BLaER1 treated with 17β-estradiol and CSF1 and Interleukin-3, amounts not matched to agents 10 nM and 100 nM (cell line): ENCODE results near the gene RXRG.

Source experiments
- H3K27ac ChIP-seq, 11 experiments: shearing (Covaris generic); formaldehyde crosslinking; 2 replicates each; pipeline ENCODE4 v1.8.1; 2022
- H3K27me3 ChIP-seq, 11 experiments: shearing (Covaris generic); formaldehyde crosslinking; 2 replicates each; pipeline ENCODE4 v1.8.1; 2022
- H3K36me3 ChIP-seq, 11 experiments: shearing (Covaris generic); formaldehyde crosslinking; 2 replicates each; pipeline ENCODE4 v1.8.1; 2022
- H3K4me1 ChIP-seq, 10 experiments: shearing (Covaris generic); formaldehyde crosslinking; 2 replicates each; pipeline ENCODE4 v1.8.1; 2022
- H3K4me2 ChIP-seq, 11 experiments: shearing (Covaris generic); formaldehyde crosslinking; 2 replicates each; pipeline ENCODE4 v1.8.1; 2022
- H3K4me3 ChIP-seq, 10 experiments: shearing (Covaris generic); formaldehyde crosslinking; 2 replicates each; pipeline ENCODE4 v1.8.1; 2022
- H3K9ac ChIP-seq, 11 experiments: shearing (Covaris generic); formaldehyde crosslinking; 2 replicates each; pipeline ENCODE4 v1.8.1; 2022
- H3K9me3 ChIP-seq, 11 experiments: shearing (Covaris generic); formaldehyde crosslinking; replicated peaks in 1 of 11; 2 replicates each; pipeline ENCODE4 v1.8.1; 2022
- H4K20me1 ChIP-seq, 11 experiments: shearing (Covaris generic); formaldehyde crosslinking; 2 replicates each; pipeline ENCODE4 v1.8.1; 2022
- Cebpa-rat ChIP-seq, 11 experiments: shearing (Covaris generic); IDR thresholded peaks; 2 replicates each; pipeline ENCODE4 v1.8.1; 2022

RXRG gene

DNA sequence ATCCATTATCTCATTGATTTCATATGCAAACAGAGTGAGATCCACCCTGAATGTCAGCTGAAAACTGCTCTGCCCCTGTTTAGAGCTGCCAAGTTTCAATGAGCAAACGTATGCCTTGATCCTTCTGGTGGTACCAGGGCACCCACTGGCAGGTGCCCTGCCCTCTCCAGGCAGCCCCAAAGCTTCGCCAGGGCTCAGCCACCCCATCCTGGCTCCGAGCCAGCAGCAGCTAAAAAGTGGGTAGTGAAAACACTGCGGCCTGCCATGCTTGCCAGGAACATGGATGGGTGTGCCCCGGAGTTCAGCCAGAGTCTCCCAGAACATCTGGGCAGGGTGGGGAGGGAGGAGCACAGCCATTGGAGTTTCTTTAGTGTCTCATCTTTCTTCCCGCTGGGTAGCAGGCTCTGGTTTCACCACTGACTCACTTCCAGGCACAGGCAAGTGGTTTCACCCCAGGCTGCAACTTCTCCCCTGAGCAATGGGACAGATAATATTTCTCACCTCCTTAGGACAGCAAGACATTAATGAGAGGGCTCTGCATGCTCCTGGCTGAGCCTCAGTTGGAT, 80.3 kb downstream of the RXRG start:
- Histone ChIP-seq H4K20me1 (peaks cover 0 to 19% (median 0%) of the 10 kb centered on the region in 11 experiments; a peak in 4 of 22 replicates), H3K27ac (no peak overlapping the region), H3K9ac (no peak overlapping the region), H3K4me2 (peak overlapping the region in 5 of 11 experiments; percentile 4 to 31 (median 16); a peak in 5 of 22 replicates), H3K9me3 (no peaks in the 10 kb centered on the region), H3K36me3 (no peaks in the 10 kb centered on the region; a peak in 1 of 22 replicates), H3K4me3 (no peak overlapping the region), H3K27me3 (peaks cover 0 to 44% (median 0%) of the 10 kb centered on the region in 11 experiments; a peak in 9 of 22 replicates), H3K4me1 (peaks cover 0 to 27% (median 13%) of the 10 kb centered on the region in 10 experiments; a peak in 15 of 20 replicates)
- no peak for TF ChIP-seq Cebpa-rat (IDR thresholded peaks at IDR 0.05)

- H3K4me2 ChIP-seq, result no peak overlapping the region
- peaks cover 0 to 12% (median 0%) of the 10 kb centered on the region in 11 experiments; a peak in 3 of 22 replicates for H4K20me1 ChIP-seq
- H3K4me3 ChIP-seq, result no peak overlapping the region
- no peak for TF ChIP-seq Cebpa-rat (IDR thresholded peaks at IDR 0.05)
- H3K27ac ChIP-seq, result no peak overlapping the region
- H3K36me3 ChIP-seq, result peaks cover 0 to 10% (median 0%) of the 10 kb centered on the region in 11 experiments; a peak in 3 of 22 replicates
- peaks cover 60 to 62% (median 62%) of the 10 kb centered on the region in 11 experiments for H3K27me3 ChIP-seq
- peaks cover 48 to 55% (median 53%) of the 10 kb centered on the region in 11 experiments for H3K9me3 ChIP-seq
- H3K9ac ChIP-seq, result no peak overlapping the region
- H3K4me1 ChIP-seq, result no peaks in the 10 kb centered on the region
These were observed 88.0 kb downstream of the RXRG start for GRCh38 chr1:165356876-165357275.

DNA sequence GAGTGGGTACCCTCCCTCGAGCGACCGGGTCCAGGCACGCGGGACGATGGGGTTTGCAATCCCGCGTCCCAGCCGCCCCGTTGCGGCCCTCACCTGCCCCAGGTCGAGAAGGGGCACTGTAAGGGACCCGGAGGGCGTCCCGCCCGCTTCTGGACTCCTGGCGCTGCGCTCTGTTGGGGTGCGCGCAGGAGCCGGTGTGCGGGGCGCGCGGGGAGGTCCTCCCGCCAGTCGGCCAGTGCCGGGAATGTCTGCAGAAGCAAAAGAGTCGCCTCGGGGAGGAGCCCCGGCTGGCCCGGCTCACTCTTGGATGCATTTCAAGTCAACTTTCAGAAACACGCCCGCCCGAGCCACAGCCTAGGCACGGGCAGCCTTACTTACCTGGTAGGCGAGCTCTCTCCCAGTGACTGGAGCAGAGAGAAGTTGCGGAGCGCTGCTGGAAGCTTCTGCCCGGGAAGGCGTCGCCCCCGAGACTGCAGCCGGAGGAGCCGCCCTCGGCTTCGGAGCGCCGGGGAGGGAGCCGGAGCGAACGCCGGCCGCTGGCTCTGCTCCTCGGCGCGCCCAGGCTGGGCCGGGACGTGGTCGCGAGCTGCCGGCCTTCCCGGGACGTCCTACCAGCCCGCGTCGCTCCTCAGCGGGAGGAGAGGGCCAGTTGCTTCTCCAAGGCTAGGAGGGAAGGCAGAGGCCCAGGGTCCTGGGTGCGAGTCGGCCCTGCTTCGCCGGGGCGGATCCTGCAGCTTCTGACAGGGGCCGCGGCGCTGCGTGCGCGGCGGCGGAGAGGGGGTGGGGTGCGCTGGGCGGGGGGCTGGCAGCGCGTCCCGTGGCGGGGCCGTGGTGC, 88.7 kb downstream of the RXRG start, which contains the start of gene LMX1A:
LMX1A (minus strand) TSS at position 739 of the 835 bp plus-strand sequence. CDS start 1,156 bp downstream, outside the sequence.
- H3K9me3 ChIP-seq, result peaks cover 48 to 56% (median 53%) of the 10 kb centered on the region in 11 experiments
- peak within 1 kb of the TSS in 3 of 10 experiments; percentile 6 to 40 (median 28); a peak in 1 of 20 replicates for H3K4me3 ChIP-seq
- H3K27me3 ChIP-seq, result peaks cover 67 to 69% (median 69%) of the 10 kb centered on the region in 11 experiments
- peaks cover 0 to 10% (median 0%) of the 10 kb centered on the region in 11 experiments; a peak in 3 of 22 replicates for H3K36me3 ChIP-seq
- H3K27ac ChIP-seq, result no peak within 1 kb of the TSS
- H3K4me2 ChIP-seq, result no peak within 1 kb of the TSS
- no peak for TF ChIP-seq Cebpa-rat (IDR thresholded peaks at IDR 0.05)
- H3K4me1 ChIP-seq, result no peaks in the 10 kb centered on the region
- H3K9ac ChIP-seq, result no peak within 1 kb of the TSS
- H4K20me1 ChIP-seq, result peaks cover 0 to 12% (median 0%) of the 10 kb centered on the region in 11 experiments; a peak in 3 of 22 replicates

DNA sequence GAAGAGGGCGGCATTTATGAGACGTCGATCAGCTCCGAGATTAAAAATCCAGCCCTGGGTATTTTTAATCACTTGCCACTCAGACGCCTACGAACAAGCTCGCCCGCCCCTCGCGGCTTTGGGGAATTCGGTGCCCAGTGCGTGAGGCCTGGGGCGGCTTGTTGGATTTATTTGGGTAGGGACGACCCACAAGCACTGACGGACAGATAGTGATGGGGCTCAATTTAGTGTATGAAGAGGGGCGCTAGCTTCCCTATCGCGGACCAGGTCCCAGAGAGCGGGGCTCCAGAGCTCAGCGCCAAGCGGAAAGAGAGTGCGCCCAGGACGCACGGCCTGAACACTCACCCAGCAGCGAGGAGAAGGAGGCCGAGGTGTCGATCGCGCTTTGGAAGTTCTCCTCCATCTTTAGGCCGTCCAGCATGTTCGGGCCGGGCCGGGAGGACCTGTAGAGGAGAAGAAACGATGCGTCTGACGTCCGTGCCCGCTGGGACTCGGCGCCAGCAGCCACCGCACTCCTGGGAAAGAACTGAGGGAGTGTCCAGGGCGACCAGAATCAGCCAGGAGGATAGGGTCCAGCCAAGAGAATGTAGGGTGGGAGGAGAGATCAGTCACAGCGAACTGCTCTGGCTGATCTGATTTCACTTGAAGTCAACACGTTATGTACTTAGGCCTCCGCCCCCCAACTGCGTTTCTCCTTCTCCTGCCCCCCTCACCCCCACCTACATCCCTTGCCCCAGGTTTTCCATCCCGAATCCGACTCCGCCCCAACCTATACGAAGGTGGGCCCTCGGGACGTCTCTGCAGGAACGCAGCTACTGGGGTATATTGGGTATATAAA, 89.6 kb downstream of the RXRG start:
- TF ChIP-seq Cebpa-rat (IDR thresholded peaks at IDR 0.05), result no peak
- Histone ChIP-seq H3K27ac (no peak overlapping the region), H3K4me3 (peak overlapping the region in 5 of 10 experiments; percentile 11 to 41 (median 31); a peak in 5 of 20 replicates), H3K9ac (no peak overlapping the region), H3K4me2 (no peak overlapping the region), H3K9me3 (peaks cover 48 to 56% (median 53%) of the 10 kb centered on the region in 11 experiments), H3K36me3 (peaks cover 0 to 10% (median 0%) of the 10 kb centered on the region in 11 experiments; a peak in 3 of 22 replicates), H4K20me1 (peaks cover 0 to 12% (median 0%) of the 10 kb centered on the region in 11 experiments; a peak in 3 of 22 replicates), H3K4me1 (no peaks in the 10 kb centered on the region), H3K27me3 (peaks cover 75 to 78% (median 77%) of the 10 kb centered on the region in 11 experiments)

DNA sequence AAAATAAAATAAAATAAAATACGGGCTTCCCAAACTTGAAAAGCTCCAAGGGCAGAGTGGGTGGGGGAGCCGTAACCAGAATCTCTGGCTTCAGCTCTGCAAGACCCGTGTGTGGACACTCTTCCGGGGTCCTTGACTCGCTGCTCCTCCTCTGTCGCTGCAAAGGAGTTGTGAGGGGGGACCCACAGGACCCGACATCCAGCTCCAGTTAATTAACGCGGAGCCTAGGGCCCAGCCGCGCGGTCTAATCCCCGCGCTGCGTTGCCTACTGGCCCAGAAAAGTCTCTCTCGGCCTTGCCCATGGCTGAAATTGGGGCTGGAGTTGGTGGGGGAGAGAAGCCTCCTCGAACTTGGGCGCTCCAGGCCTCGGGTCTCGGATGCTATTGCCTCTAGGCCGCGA, 90.2 kb downstream of the RXRG start:
- Histone ChIP-seq H3K9me3 (peaks cover 48 to 56% (median 53%) of the 10 kb centered on the region in 11 experiments), H3K4me1 (no peaks in the 10 kb centered on the region), H3K4me2 (no peak overlapping the region), H3K27me3 (peaks cover 81 to 84% (median 83%) of the 10 kb centered on the region in 11 experiments), H3K27ac (no peak overlapping the region), H4K20me1 (peaks cover 0 to 12% (median 0%) of the 10 kb centered on the region in 11 experiments; a peak in 3 of 22 replicates), H3K4me3 (peak overlapping the region in 5 of 10 experiments; percentile 11 to 41 (median 31); a peak in 4 of 20 replicates), H3K9ac (no peak overlapping the region), H3K36me3 (peaks cover 0 to 10% (median 0%) of the 10 kb centered on the region in 11 experiments; a peak in 2 of 22 replicates)
- TF ChIP-seq Cebpa-rat (IDR thresholded peaks at IDR 0.05), result no peak

- Histone ChIP-seq H4K20me1 (peaks cover 0 to 12% (median 0%) of the 10 kb centered on the region in 11 experiments; a peak in 3 of 22 replicates), H3K9me3 (peaks cover 48 to 56% (median 53%) of the 10 kb centered on the region in 11 experiments), H3K4me3 (peak overlapping the region in 3 of 10 experiments; percentile 7 to 41 (median 11); a peak in 1 of 20 replicates), H3K9ac (no peak overlapping the region), H3K27me3 (peaks cover 88 to 91% (median 90%) of the 10 kb centered on the region in 11 experiments), H3K27ac (no peak overlapping the region), H3K36me3 (peaks cover 0 to 10% (median 0%) of the 10 kb centered on the region in 11 experiments; a peak in 2 of 22 replicates), H3K4me1 (no peaks in the 10 kb centered on the region), H3K4me2 (no peak overlapping the region)
- no peak for TF ChIP-seq Cebpa-rat (IDR thresholded peaks at IDR 0.05)
These were observed 90.9 kb downstream of the RXRG start for GRCh38 chr1:165353731-165354671.

- H3K27me3 ChIP-seq, result peaks cover 88 to 100% (median 95%) of the 10 kb centered on the region in 11 experiments
These were observed 92.3 kb downstream of the RXRG start for GRCh38 chr1:165352442-165353293.

More at GRCh38 chr1:165352442-165353293, 92.3 kb downstream of the RXRG start:
- TF ChIP-seq Cebpa-rat (IDR thresholded peaks at IDR 0.05), result no peak
- Histone ChIP-seq H3K9me3 (peaks cover 48 to 56% (median 53%) of the 10 kb centered on the region in 11 experiments), H3K4me1 (no peaks in the 10 kb centered on the region), H3K9ac (no peak overlapping the region), H3K4me3 (no peak overlapping the region; a peak in 1 of 20 replicates), H3K27ac (no peak overlapping the region), H3K4me2 (no peak overlapping the region), H3K36me3 (peaks cover 0 to 10% (median 0%) of the 10 kb centered on the region in 11 experiments; a peak in 2 of 22 replicates), H4K20me1 (peaks cover 0 to 12% (median 0%) of the 10 kb centered on the region in 11 experiments; a peak in 3 of 22 replicates)
